ENCODE results near the gene PRPF6.
"Not testable (repeated sequence)": the region's sequence is repeated elsewhere in the genome, so short reads cannot be mapped to it uniquely, and the experiment has no call there.

- TF ChIP-seq CTCF, POLR2A (IDR thresholded peaks at IDR 0.05): not testable (repeated sequence)
These were observed 31.6 kb downstream of the PRPF6 start for GRCh38 chr20:64012385-64013154.
